Neural cell (in vitro differentiated cells): Measurements from ENCODE around the gene OR5AR1. TPM values are rescaled to one million over a fixed set of nuclear protein-coding genes. Genes with fewer than 3 reads are reported as not detected.

ENCODE experiments used
- H2AFZ ChIP-seq: fragments of 200-600, 300-800 bp; sonication (generic), shearing (Covaris generic); 2 replicates; pipeline ENCODE4 v1.6.0; 2014; ENCODE audit warnings: low read depth, mild to moderate bottlenecking, antibody characterized with exemption, low read length, moderate library complexity
- H3F3A ChIP-seq: fragments of 200-600 bp; shearing (Covaris generic); 2 replicates; pipeline ENCODE4 v1.6.1; 2016; ENCODE audit warnings: mild to moderate bottlenecking, moderate library complexity, mixed read lengths, antibody characterized with exemption, low read length; ENCODE audit not compliant: insufficient read depth, poor library complexity, severe bottlenecking
- H3K27ac ChIP-seq: fragments of 200-600, 300-800 bp; sonication (generic), shearing (Covaris generic); 2 replicates; pipeline ENCODE4 v1.5.1; 2014; ENCODE audit warnings: mild to moderate bottlenecking, low read length, moderate library complexity
- H3K27me3 ChIP-seq: fragments of 300-800, 200-600 bp; sonication (generic), shearing (Covaris generic); 2 replicates; pipeline ENCODE4 v1.6.0; 2014; ENCODE audit warnings: mild to moderate bottlenecking, low read depth, low read length, moderate library complexity; ENCODE audit not compliant: insufficient read depth
- H3K36me3 ChIP-seq: fragments of 300-800, 200-600 bp; sonication (generic), shearing (Covaris generic); 2 replicates; pipeline ENCODE4 v1.5.1; 2014; ENCODE audit warnings: mild to moderate bottlenecking, antibody characterized with exemption, low read length, moderate library complexity; ENCODE audit not compliant: insufficient read depth
- H3K4me2 ChIP-seq: fragments of 300-800, 200-600 bp; sonication (generic), shearing (Covaris generic); 2 replicates; pipeline ENCODE4 v1.6.0; 2014; ENCODE audit warnings: mild to moderate bottlenecking, low read length
- H3K4me3 ChIP-seq: fragments of 300-800, 200-600 bp; sonication (generic), shearing (Covaris generic); 2 replicates; pipeline ENCODE4 v1.5.1; 2014; ENCODE audit warnings: mild to moderate bottlenecking, low read length, moderate library complexity
- H3K79me2 ChIP-seq: fragments of 200-600 bp; shearing (Covaris generic); replicated peaks from 2 replicates; pipeline ENCODE4 v1.6.0; 2014; ENCODE audit warnings: mild to moderate bottlenecking, low read length, moderate library complexity; ENCODE audit not compliant: insufficient read depth
- H3K9ac ChIP-seq: fragments of 300-800, 200-600 bp; sonication (generic), shearing (Covaris generic); 2 replicates; pipeline ENCODE4 v1.6.1; 2016; ENCODE audit warnings: mild to moderate bottlenecking, low read length, mixed read lengths
- H3K9me2 ChIP-seq: fragments of 200-600 bp; shearing (Covaris generic); 2 replicates; pipeline ENCODE4 v1.6.1; 2016; ENCODE audit warnings: mild to moderate bottlenecking, low read length, mixed read lengths; ENCODE audit not compliant: insufficient read depth
- H3K9me3 ChIP-seq: fragments of 200-600, 300-800 bp; sonication (generic), shearing (Covaris generic); 2 replicates; pipeline ENCODE4 v1.6.1; 2016; ENCODE audit warnings: mild to moderate bottlenecking, mixed run types, low read length, moderate library complexity, mixed read lengths
- H4K20me1 ChIP-seq: fragments of 200-600 bp; shearing (Covaris generic); 2 replicates; pipeline ENCODE4 v1.6.1; 2016; ENCODE audit warnings: mild to moderate bottlenecking, mixed run types; ENCODE audit not compliant: insufficient read depth
- CTCF ChIP-seq: fragments of 450-650 bp; IDR thresholded peaks from 2 replicates; pipeline ENCODE4 v1.5.1; 2014; ENCODE audit warnings: antibody characterized with exemption, mild to moderate bottlenecking, moderate library complexity; ENCODE audit not compliant: poor library complexity, severe bottlenecking
- EP300 ChIP-seq: fragments of 450-650 bp; conservative IDR thresholded peaks from 2 replicates; pipeline ENCODE4 v1.6.1; 2014; ENCODE audit warnings: antibody characterized with exemption, mild to moderate bottlenecking, moderate library complexity; ENCODE audit not compliant: poor library complexity, severe bottlenecking
- EZH2 ChIP-seq: fragments of 200-600, 300-800 bp; shearing (Covaris generic), sonication (generic); IDR thresholded peaks from 2 replicates; pipeline ENCODE4 v1.6.1; 2014; ENCODE audit warnings: antibody characterized with exemption, low read length, borderline replicate concordance, mild to moderate bottlenecking; ENCODE audit not compliant: insufficient read depth, poor library complexity, severe bottlenecking
- MXI1 ChIP-seq: fragments of 450-650 bp; conservative IDR thresholded peaks from 2 replicates; pipeline ENCODE4 v1.6.1; 2014; ENCODE audit warnings: antibody characterized with exemption, mild to moderate bottlenecking; ENCODE audit not compliant: poor library complexity, severe bottlenecking
- POLR2AphosphoS5 ChIP-seq: IDR thresholded peaks from 2 replicates; pipeline ENCODE4 v1.6.1; 2012
- RAD21 ChIP-seq: fragments of 450-650 bp; conservative IDR thresholded peaks from 2 replicates; pipeline ENCODE4 v1.6.1; 2014; ENCODE audit warnings: antibody characterized with exemption, mild to moderate bottlenecking, moderate library complexity
- REST ChIP-seq: IDR thresholded peaks from 2 replicates; pipeline ENCODE4 v1.6.1; 2012; ENCODE audit warnings: borderline replicate concordance
- SMC3 ChIP-seq: fragments of 450-650 bp; conservative IDR thresholded peaks from 2 replicates; pipeline ENCODE4 v1.6.1; 2014; ENCODE audit warnings: antibody characterized with exemption, mild to moderate bottlenecking, moderate library complexity; ENCODE audit not compliant: poor library complexity
- TAF1 ChIP-seq: IDR thresholded peaks from 2 replicates; pipeline ENCODE4 v1.6.1; 2012; ENCODE audit warnings: low read depth
- polyA plus RNA-seq: library from polyadenylated mRNA; depleted of rRNA; stranded (reverse); fragments of >200 nt; gene quantifications from 2 replicates; pipeline ENCODE4 v1.2.3, GENCODE V29; 2014

OR5AR1 gene
- polyA plus RNA-seq, 1 donor from 2014 or later = not detected

GRCh38 chr11:56625946-56626345 lies 37.5 kb upstream of the OR5AR1 start:
- Histone ChIP-seq H3K9me2 (no peaks in the 10 kb centered on the region), H3K4me2 (no peak overlapping the region), H3K9me3 (no peaks in the 10 kb centered on the region), H3K79me2 (no peaks in the 10 kb centered on the region), H3K27me3 (no peaks in the 10 kb centered on the region), H3F3A (no peaks in the 10 kb centered on the region), H3K27ac (no peak overlapping the region), H4K20me1 (no peaks in the 10 kb centered on the region), H2AFZ (no peak overlapping the region), H3K9ac (no peak overlapping the region), H3K36me3 (no peaks in the 10 kb centered on the region), H3K4me3 (no peak overlapping the region)
- TF ChIP-seq SMC3 (no peak), EZH2 (no peak), RAD21 (no peak), POLR2AphosphoS5 (no peak), CTCF (no peak), MXI1 (no peak)

GRCh38 chr11:56632329-56632728 lies 31.2 kb upstream of the OR5AR1 start:
- no peaks in the 10 kb centered on the region for H3F3A ChIP-seq
- no peaks in the 10 kb centered on the region for H3K36me3 ChIP-seq
- H3K9ac ChIP-seq = no peak overlapping the region
- H2AFZ ChIP-seq = no peak overlapping the region
- H3K4me3 ChIP-seq = no peak overlapping the region
- no peaks in the 10 kb centered on the region for H3K9me2 ChIP-seq
- H3K27ac ChIP-seq = no peak overlapping the region
- H3K79me2 ChIP-seq = no peaks in the 10 kb centered on the region
- no peak overlapping the region for H3K4me2 ChIP-seq
- H3K9me3 ChIP-seq = no peaks in the 10 kb centered on the region
- no peaks in the 10 kb centered on the region for H3K27me3 ChIP-seq
- H4K20me1 ChIP-seq = no peaks in the 10 kb centered on the region
- TF ChIP-seq MXI1 = no peak
- TF ChIP-seq TAF1 = no peak
- TF ChIP-seq POLR2AphosphoS5 = no peak
- no peak for TF ChIP-seq REST
- TF ChIP-seq CTCF = no peak
- TF ChIP-seq EZH2 = no peak
- no peak for TF ChIP-seq EP300
